ENCODE data around the gene BACH1.
"Not testable (repeated sequence)": the region's sequence is repeated elsewhere in the genome, so short reads cannot be mapped to it uniquely, and the experiment has no call there.

The BACH1 gene

GRCh38 chr21:29298348-29299045 is at the start of gene BACH1:
BACH1 (plus strand) TSS chr21:29298922; CDS start chr21:29321281, 22,359 bp downstream.
- peak; percentile 57 to 87 (median 77) for DNase-seq (ENCODE audit: low read depth in 4 of 4, low spot score in 1 of 4)

- not testable (repeated sequence) for DNase-seq (ENCODE audit: low read depth in 4 of 4, low spot score in 1 of 4)
Observed at GRCh38 chr21:29249289-29249688, 49.4 kb upstream of the BACH1 start.

GRCh38 chr21:29250636-29251035 is 48.1 kb upstream of the BACH1 start:
- DNase-seq (ENCODE audit: low read depth in 4 of 4, low spot score in 1 of 4), result no peak

- not testable (repeated sequence) for DNase-seq (ENCODE audit: low read depth in 4 of 4, low spot score in 1 of 4)
Observed at GRCh38 chr21:29253861-29254260, 44.9 kb upstream of the BACH1 start.

GRCh38 chr21:29254550-29254949 is 44.2 kb upstream of the BACH1 start:
- DNase-seq (ENCODE audit: low read depth in 4 of 4, low spot score in 1 of 4), result no peak

GRCh38 chr21:29256126-29256910 is 42.4 kb upstream of the BACH1 start:
- DNase-seq (ENCODE audit: low read depth in 4 of 4, low spot score in 1 of 4), result no peak

GRCh38 chr21:29257701-29258100 is 41.0 kb upstream of the BACH1 start:
- no peak for DNase-seq (ENCODE audit: low read depth in 4 of 4, low spot score in 1 of 4)

GRCh38 chr21:29258626-29259338 is 39.9 kb upstream of the BACH1 start:
- DNase-seq (ENCODE audit: low read depth in 4 of 4, low spot score in 1 of 4), result no peak

GRCh38 chr21:29260461-29260860 is 38.3 kb upstream of the BACH1 start:
- DNase-seq (ENCODE audit: low read depth in 4 of 4, low spot score in 1 of 4), result no peak

- DNase-seq (ENCODE audit: low read depth in 4 of 4, low spot score in 1 of 4), result no peak
Observed at GRCh38 chr21:29261555-29262540, 36.9 kb upstream of the BACH1 start.

- no peak for DNase-seq (ENCODE audit: low read depth in 4 of 4, low spot score in 1 of 4)
Observed at GRCh38 chr21:29264721-29265120, 34.0 kb upstream of the BACH1 start.

- peak in 1 of 4 experiments; percentile 10 for DNase-seq (ENCODE audit: low read depth in 4 of 4, low spot score in 1 of 4)
Observed at GRCh38 chr21:29265690-29266479, 32.8 kb upstream of the BACH1 start.

- DNase-seq (ENCODE audit: low read depth in 4 of 4, low spot score in 1 of 4), result no peak
Observed at GRCh38 chr21:29267666-29268065, 31.1 kb upstream of the BACH1 start.

- no peak for DNase-seq (ENCODE audit: low read depth in 4 of 4, low spot score in 1 of 4)
Observed at GRCh38 chr21:29271927-29272333, 26.8 kb upstream of the BACH1 start.

GRCh38 chr21:29277442-29277841 is 21.3 kb upstream of the BACH1 start:
- no peak for DNase-seq (ENCODE audit: low read depth in 4 of 4, low spot score in 1 of 4)

GRCh38 chr21:29279558-29279957 is 19.2 kb upstream of the BACH1 start:
- DNase-seq (ENCODE audit: low read depth in 4 of 4, low spot score in 1 of 4), result no peak

- DNase-seq (ENCODE audit: low read depth in 4 of 4, low spot score in 1 of 4), result not testable (repeated sequence)
Observed at GRCh38 chr21:29281801-29282200, 16.9 kb upstream of the BACH1 start.

- DNase-seq (ENCODE audit: low read depth in 4 of 4, low spot score in 1 of 4), result no peak
Observed at GRCh38 chr21:29287383-29287782, 11.3 kb upstream of the BACH1 start.

GRCh38 chr21:29288239-29288638 is 10.5 kb upstream of the BACH1 start:
- no peak for DNase-seq (ENCODE audit: low read depth in 4 of 4, low spot score in 1 of 4)

GRCh38 chr21:29289317-29289716 is 9.4 kb upstream of the BACH1 start:
- DNase-seq (ENCODE audit: low read depth in 4 of 4, low spot score in 1 of 4), result no peak

All from stimulated activated CD4-positive, alpha-beta T cell treated with anti-CD3 and anti-CD28 coated beads, Interleukin-1b, Interleukin-23, amount 100 ng/mL, for 24 hours (primary cell).